C4-2B (cell line): ENCODE data around the gene MDH2.

Source experiments
- ZFX ChIP-seq: fragments of 450-650 bp; IDR thresholded peaks from 2 replicates; pipeline ENCODE4 v1.6.1; 2017
- TF ChIP-seq, protein P1 (sequence below): fragments of 450-650 bp; conservative IDR thresholded peaks from 2 replicates; pipeline ENCODE4 v1.5.1; 2017; ENCODE audit warnings: mild to moderate bottlenecking

DNA sequence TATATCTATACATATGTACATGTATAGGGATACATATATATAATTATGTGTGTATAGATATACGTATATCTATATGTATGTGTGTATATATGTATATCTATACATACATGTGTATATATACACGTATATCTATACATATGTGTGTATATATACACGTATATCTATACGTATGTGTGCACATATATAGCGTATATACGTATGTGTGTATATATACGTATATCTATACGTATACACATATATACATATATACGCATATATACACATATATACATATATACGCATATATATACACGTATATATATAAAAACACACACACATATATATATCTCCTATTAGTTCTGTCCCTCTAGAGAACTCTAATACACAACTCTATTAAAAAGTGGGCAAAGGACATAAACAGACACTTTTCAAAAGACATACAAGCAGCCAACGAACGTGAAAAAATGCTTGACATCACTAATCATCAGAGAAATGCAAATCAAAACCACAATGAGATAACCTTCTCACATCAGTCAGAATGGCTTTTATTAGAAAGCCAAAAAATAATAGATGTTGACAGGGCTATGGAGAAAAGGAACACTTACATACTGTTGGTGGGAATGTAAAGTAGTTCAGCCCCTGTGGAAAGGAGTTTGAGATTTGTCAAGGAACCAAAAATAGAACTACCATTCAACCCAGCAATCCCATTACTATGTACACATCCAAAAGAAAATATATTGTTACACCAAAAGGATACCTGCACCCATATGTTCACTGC, 31.5 kb upstream of the MDH2 start:
- TF ChIP-seq, protein P1, sequence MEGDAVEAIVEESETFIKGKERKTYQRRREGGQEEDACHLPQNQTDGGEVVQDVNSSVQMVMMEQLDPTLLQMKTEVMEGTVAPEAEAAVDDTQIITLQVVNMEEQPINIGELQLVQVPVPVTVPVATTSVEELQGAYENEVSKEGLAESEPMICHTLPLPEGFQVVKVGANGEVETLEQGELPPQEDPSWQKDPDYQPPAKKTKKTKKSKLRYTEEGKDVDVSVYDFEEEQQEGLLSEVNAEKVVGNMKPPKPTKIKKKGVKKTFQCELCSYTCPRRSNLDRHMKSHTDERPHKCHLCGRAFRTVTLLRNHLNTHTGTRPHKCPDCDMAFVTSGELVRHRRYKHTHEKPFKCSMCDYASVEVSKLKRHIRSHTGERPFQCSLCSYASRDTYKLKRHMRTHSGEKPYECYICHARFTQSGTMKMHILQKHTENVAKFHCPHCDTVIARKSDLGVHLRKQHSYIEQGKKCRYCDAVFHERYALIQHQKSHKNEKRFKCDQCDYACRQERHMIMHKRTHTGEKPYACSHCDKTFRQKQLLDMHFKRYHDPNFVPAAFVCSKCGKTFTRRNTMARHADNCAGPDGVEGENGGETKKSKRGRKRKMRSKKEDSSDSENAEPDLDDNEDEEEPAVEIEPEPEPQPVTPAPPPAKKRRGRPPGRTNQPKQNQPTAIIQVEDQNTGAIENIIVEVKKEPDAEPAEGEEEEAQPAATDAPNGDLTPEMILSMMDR: no peak
- TF ChIP-seq ZFX: no peak
